ENCODE data around the gene AGPAT2. TPM values are rescaled to one million over a fixed set of nuclear protein-coding genes. Genes with fewer than 3 reads are reported as not detected.

The AGPAT2 gene
- total RNA-seq, 1 donor from 2014 or later, result 48.4 TPM

DNA sequence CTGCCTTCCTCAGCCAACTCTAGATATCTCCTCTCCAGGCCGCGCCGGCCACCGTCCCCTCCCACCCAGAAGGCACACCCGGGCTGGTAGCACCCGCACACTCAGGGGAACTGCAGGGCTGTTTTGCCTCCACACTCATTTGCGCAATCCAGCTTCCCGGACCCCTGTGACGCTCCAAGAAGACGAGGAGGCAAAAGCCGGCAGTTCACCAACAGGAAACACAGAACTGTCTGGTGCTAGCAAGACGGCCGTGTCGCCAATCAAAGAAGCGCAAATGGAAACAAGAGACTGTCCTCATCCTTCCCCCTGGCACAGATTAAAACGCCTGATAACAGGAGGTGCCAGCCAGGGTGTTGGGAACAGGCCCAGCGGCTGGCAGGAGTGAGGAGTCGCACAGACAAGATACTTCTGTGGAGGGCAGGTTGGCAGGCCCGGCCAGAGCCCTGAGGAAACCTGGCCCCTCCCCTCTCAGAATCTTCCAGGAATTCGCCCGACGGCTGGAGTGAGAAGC, 7.8 kb downstream of the AGPAT2 start:
- intact Hi-C loops (cut with DNase I), result loop anchor here (5.0 kb wide), 2 partner anchors 43 to 177 kb away; no protein-coding TSS in a partner anchor
- no peak for DNase-seq (ENCODE audit: low spot score)

- intact Hi-C loops (cut with DNase I), result loop anchor here (5.0 kb wide), 2 partner anchors 44 to 176 kb away; no protein-coding TSS in a partner anchor
- DNase-seq (ENCODE audit: low spot score), result no peak
Measured at GRCh38 chr9:136678624-136679023, 8.6 kb downstream of the AGPAT2 start.

DNA sequence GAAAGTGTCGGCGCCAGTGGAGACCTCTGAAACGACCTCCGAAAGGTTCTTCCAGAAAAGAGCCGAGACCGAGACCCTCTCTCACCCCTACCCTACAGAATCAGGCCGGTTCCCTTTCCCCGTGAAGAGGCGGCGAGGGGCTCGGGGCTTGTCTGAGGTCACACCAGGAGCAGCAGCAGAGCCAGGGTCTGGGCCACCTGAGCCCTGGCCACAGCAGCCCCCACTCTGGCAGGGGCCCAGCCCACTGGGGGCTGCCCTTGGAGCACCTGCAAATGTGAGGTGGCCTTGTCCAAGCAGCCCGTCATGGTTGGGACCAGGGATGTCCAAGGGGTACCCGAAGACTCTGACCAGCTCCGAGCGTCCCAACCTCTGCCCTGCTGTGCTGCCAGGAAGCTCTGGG, 9.2 kb downstream of the AGPAT2 start:
- no peak for DNase-seq (ENCODE audit: low spot score)
- intact Hi-C loops (cut with DNase I), result loop anchor here (5.0 kb wide), 2 partner anchors 44 to 176 kb away; no protein-coding TSS in a partner anchor

GRCh38 chr9:136676920-136677686, 10.2 kb downstream of the AGPAT2 start:
- DNase-seq (ENCODE audit: low spot score), result no peak

DNA sequence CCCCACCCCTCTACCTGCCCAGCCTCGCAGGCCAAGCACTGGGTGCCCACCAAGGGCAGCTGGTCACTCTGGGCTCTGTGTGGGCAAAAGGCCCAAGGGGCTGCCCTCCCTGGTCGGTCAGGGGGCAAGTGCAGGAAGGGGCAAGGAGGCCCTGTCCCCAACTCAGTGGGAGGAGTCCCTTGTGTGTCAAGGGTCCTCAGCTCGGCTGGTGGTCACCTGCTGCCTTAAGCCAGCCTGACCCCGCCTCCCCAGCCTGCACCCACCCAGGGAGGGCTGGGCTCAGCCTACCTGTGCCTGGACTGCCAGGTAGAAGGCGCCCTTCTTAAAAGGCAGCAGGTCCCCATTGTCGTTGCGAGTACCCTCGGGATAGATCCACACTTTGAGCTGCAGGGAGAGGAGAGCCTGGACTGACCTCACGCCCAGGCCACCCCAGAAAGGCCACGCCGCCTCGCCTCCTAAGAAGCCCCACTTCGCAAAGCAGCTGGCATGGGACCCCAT, 10.9 kb downstream of the AGPAT2 start:
- DNase-seq (ENCODE audit: low spot score), result no peak
- intact Hi-C loops (cut with DNase I), result loop anchor here (5.0 kb wide), 2 partner anchors 46 to 174 kb away; no protein-coding TSS in a partner anchor

More at GRCh38 chr9:136676920-136677686, 10.2 kb downstream of the AGPAT2 start:
- intact Hi-C loops (cut with DNase I), result loop anchor here (5.0 kb wide), 2 partner anchors 45 to 175 kb away; no protein-coding TSS in a partner anchor

GRCh38 chr9:136675477-136676296, 11.6 kb downstream of the AGPAT2 start:
- intact Hi-C loops (cut with DNase I), result loop anchor here (5.0 kb wide), 2 partner anchors 47 to 173 kb away; no protein-coding TSS in a partner anchor
- DNase-seq (ENCODE audit: low spot score), result no peak

DNA sequence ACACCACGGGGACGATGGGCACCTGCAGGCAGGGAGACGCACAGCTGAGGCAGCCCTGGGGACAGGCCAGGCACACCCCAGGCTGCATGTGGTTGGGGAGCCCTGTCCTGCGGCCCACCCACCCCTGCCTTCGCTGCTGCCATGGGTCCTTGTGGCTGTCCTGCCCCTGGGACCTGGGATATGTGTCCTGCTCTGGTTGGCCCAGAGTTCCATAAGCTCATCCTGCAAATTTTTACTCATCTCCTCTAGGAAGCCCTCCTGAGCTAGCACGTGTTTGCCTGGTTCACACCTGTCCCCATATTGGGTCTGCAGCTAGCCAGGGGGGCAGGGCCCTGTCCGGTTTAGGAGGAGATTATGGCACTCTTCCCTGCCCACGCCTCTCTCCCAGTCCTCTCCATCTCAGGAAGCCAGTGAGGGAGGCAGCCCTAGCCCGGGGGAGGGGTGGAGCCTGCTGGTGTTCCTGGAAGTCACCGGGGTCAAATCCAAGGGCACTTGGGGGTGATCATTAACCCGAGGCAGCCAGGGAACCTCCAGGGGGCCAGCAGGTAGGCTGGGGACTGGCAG, 12.4 kb downstream of the AGPAT2 start:
- DNase-seq (ENCODE audit: low spot score), result no peak
- intact Hi-C loops (cut with DNase I), result loop anchor here (5.0 kb wide), 2 partner anchors 47 to 173 kb away; no protein-coding TSS in a partner anchor

DNA sequence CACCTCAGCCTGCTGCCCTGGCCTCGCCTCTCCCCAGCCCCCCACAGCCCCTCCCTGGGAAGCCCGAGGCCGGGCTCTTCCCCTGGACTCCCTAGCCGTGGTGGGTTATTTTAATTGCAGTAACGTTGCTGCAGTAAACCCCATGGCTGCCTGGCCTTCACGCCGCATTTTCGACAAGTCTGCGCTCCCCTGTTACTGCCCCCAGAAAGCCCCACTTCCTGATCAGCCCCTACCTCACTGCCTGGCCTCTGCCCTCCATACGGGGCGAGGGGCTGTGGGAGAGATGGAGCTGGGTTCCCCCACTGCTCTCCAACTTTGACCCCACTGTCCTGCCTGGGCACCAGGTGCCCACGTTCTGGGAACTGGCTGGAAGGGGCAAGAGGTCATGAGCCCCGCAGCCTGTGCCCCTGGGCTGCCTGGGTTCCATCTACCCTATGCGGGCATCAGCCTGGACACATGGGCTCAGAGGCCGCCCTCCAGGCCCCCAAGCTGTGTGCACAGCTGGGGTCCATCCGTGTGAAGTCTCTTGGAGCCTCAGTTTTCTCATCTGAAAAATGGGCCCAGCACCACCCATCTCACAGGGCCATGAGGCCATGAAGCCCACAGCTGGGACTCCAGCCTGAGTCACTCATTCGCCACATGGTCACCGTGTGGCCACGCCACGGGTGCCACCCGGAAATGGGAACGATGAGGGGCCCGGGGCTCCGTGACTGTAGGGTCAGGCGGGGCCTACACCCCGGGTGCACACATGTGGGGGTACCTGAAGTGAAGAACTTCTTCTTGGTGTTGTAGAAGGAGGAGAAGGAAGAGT, 13.1 kb downstream of the AGPAT2 start:
- intact Hi-C loops (cut with DNase I), result no loop called here
- no peak for DNase-seq (ENCODE audit: low spot score)

GRCh38 chr9:136673088-136673974, 13.9 kb downstream of the AGPAT2 start:
- no peak for DNase-seq (ENCODE audit: low spot score)
- intact Hi-C loops (cut with DNase I), result no loop called here

- intact Hi-C loops (cut with DNase I), result no loop called here
Measured at GRCh38 chr9:136672431-136673087, 14.7 kb downstream of the AGPAT2 start.

GRCh38 chr9:136671646-136672430, 15.4 kb downstream of the AGPAT2 start:
- intact Hi-C loops (cut with DNase I), result no loop called here
- DNase-seq (ENCODE audit: low spot score), result no peak

More at GRCh38 chr9:136672431-136673087, 14.7 kb downstream of the AGPAT2 start:
- no peak for DNase-seq (ENCODE audit: low spot score)

DNA sequence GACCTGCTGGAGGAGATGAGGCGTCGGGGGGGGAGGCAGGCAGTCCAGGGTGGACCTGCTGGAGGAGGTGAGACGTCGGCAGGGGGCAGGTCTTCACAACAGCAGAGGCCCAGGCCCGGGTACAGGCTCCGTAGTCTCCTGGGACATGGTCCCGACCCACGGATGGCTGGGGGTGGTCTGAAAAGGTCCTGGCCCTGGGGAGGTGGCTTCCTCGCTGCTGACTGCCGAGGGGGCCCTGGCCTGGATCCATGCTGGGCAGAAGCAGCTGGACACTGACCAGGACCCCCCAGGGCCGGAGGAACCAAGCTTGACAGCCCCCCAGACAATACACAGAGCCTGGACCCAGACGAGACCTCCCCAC, 16.0 kb downstream of the AGPAT2 start:
- intact Hi-C loops (cut with DNase I), result no loop called here
- no peak for DNase-seq (ENCODE audit: low spot score)

DNA sequence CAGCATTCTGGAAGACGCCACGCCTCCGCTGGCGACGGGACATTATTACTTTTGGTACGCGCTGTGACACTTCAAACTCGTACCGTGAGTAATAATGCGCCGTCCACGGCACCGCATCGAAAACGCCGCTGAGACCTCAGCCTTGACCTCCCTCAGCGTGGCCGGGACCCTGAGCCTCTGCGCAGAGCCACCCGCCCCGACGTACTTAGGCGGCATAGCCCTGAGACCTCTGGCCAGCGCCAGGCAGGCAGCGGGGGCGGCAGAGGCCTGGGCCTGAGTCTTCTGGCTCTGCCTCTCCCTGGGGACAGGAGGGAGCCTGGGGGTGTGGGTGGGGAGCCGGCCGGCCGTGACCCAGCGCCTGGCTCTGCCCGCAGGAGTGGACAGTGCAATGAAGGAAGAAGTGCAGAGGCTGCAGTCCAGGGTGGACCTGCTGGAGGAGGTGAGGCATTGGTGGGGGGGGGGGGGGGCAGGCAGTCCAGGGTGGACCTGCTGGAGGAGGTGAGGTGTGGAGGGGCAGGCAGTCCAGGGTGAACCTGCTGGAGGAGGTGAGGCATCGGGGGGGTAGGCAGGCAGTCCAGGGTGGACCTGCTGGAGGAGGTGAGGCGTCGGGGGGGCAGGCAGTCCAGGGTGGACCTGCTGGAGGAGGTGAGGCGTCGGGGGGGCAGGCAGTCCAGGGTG, 16.5 kb downstream of the AGPAT2 start:
- no peak for DNase-seq (ENCODE audit: low spot score)
- intact Hi-C loops (cut with DNase I), result no loop called here

- intact Hi-C loops (cut with DNase I), result no loop called here
- no peak for DNase-seq (ENCODE audit: low spot score)
Measured at GRCh38 chr9:136669791-136670464, 17.3 kb downstream of the AGPAT2 start.

- intact Hi-C loops (cut with DNase I), result no loop called here
- no peak for DNase-seq (ENCODE audit: low spot score)
Measured at GRCh38 chr9:136668983-136669790, 18.1 kb downstream of the AGPAT2 start.

Measured in cardiac septum (tissue), 1 donor.